Thyroid gland (tissue), 4 donors: ENCODE results near the gene SLC35B1. TPM values are rescaled to one million over a fixed set of nuclear protein-coding genes. Genes with fewer than 3 reads are reported as not detected.

Experiments
- DNase-seq, 2 donors: peaks; one replicate each; pipeline ENCODE4 v3.0.0-alpha.2; 2019
- H3K27ac ChIP-seq, 3 donors: fragments of 200-600 bp; sonication (generic); 1 replicate in 2 of 3; 2 replicates in 1 of 3; pipeline ENCODE4 v1.5.1; 2016 to 2019; ENCODE audit warnings: mild to moderate bottlenecking in 1 of 3, moderate library complexity in 1 of 3
- H3K27me3 ChIP-seq: fragments of 200-600 bp; sonication (generic); one replicate; pipeline ENCODE4 v1.5.1; 2019
- H3K36me3 ChIP-seq, 2 donors: fragments of 200-600 bp; sonication (generic); one replicate each; pipeline ENCODE4 v1.5.1; 2016 to 2019
- H3K4me1 ChIP-seq, 2 donors: fragments of 200-600 bp; sonication (generic); one replicate each; pipeline ENCODE4 v1.5.1; 2017 to 2019
- H3K4me3 ChIP-seq, 3 donors: fragments of 200-600 bp; sonication (generic); replicated peaks in 1 of 3; 1 replicate in 2 of 3; 2 replicates in 1 of 3; pipeline ENCODE4 v1.5.1; 2016; ENCODE audit warnings: mild to moderate bottlenecking in 1 of 3
- H3K9me3 ChIP-seq: fragments of 200-600 bp; sonication (generic); one replicate; pipeline ENCODE4 v1.5.1; 2017
- CTCF ChIP-seq, 6 experiments: fragments of 200-600 bp in 3 of 6; fragments of 450-650 bp in 3 of 6; sonication (generic) in 3 of 6; IDR thresholded peaks; one replicate each; pipeline ENCODE4 v1.5.1; 2016 to 2019; ENCODE audit warnings: antibody characterized with exemption in 6 of 6, mild to moderate bottlenecking in 2 of 6, inconsistent platforms in 1 of 6, moderate library complexity in 1 of 6
- POLR2A ChIP-seq, 2 donors: fragments of 450-650 bp; IDR thresholded peaks; one replicate each; pipeline ENCODE4 v1.6.1; 2017; ENCODE audit warnings: antibody characterized with exemption in 2 of 2, mild to moderate bottlenecking in 2 of 2, moderate library complexity in 1 of 2
- WGBS, 2 donors: methylation state at CpG; one replicate each; pipeline ENCODE4 v1.1.5; 2017; 5-methylcytosine and 5-hydroxymethylcytosine counted together
- intact Hi-C: fragments of 100-400 bp; cut with DNase I; formaldehyde crosslinking; loops from one replicate; pipeline ENCODE4 v1.15.1; 2023
- total RNA-seq, 4 donors: library from RNA; depleted of rRNA; stranded (reverse); fragments of >200 nt; gene quantifications; one replicate each; pipeline ENCODE4 v1.2.3, GENCODE V29; 2016

Gene SLC35B1
- total RNA-seq, 4 donors from 2014 or later = 77.5 to 171 (median 94.7) TPM

- no peak for DNase-seq
- Histone ChIP-seq H3K27ac (peak overlapping the region in 1 of 3 donors; percentile 27), H3K4me3 (no peak overlapping the region), H3K4me1 (peaks cover 0 to 10% of the 10 kb centered on the region in 2 donors), H3K27me3 (no peaks in the 10 kb centered on the region), H3K36me3 (peaks cover 9 to 25% of the 10 kb centered on the region in 2 donors), H3K9me3 (no peaks in the 10 kb centered on the region)
- 78 to 84% methylated on average over 4 of the region's 4 CpGs for WGBS, 2 donors
- intact Hi-C loops = no loop called here
- no peak for TF ChIP-seq CTCF (IDR thresholded peaks at IDR 0.05)
- TF ChIP-seq POLR2A (IDR thresholded peaks at IDR 0.05) = no peak
Measured at GRCh38 chr17:49715216-49715615, 7.5 kb upstream of the SLC35B1 start.

- no peaks in the 10 kb centered on the region for H3K27me3 ChIP-seq
- intact Hi-C loops = loop anchor here (5.0 kb wide), 1 partner anchor 144 kb away; no protein-coding TSS in a partner anchor
- TF ChIP-seq CTCF (IDR thresholded peaks at IDR 0.05) = peak in 1 of 6 experiments; percentile 29
- no peak for TF ChIP-seq POLR2A (IDR thresholded peaks at IDR 0.05)
- H3K36me3 ChIP-seq = peaks cover 18 to 21% of the 10 kb centered on the region in 2 donors
- peak overlapping the region; percentile 29 to 96 (median 93) for H3K27ac ChIP-seq
- H3K4me3 ChIP-seq = peak overlapping the region in 2 of 3 donors; percentile 7 to 88
- H3K4me1 ChIP-seq = peaks cover 17% of the 10 kb centered on the region in 2 donors
- 67 to 69% methylated on average over 14 to 15 of the region's 15 CpGs for WGBS, 2 donors
- peak; percentile 13 to 18 for DNase-seq
- H3K9me3 ChIP-seq = no peaks in the 10 kb centered on the region
Measured at GRCh38 chr17:49708515-49709183, 885 bp upstream of the SLC35B1 start.

GRCh38 chr17:49707246-49707607 is 537 bp downstream of the SLC35B1 start:
- WGBS, 2 donors = 1% methylated on average over 12 of the region's 12 CpGs
- Histone ChIP-seq H3K4me1 (peaks cover 17% of the 10 kb centered on the region in 2 donors), H3K27me3 (no peaks in the 10 kb centered on the region), H3K36me3 (peaks cover 32 to 35% of the 10 kb centered on the region in 2 donors), H3K4me3 (peak overlapping the region; percentile 83 to 88 (median 85)), H3K9me3 (no peaks in the 10 kb centered on the region), H3K27ac (peak overlapping the region; percentile 83 to 96 (median 93))
- peak in 1 of 2 donors; percentile 17 for DNase-seq
- intact Hi-C loops = loop anchor here (2.0 to 5.0 kb wide), 2 partner anchors 76 to 145 kb away; no protein-coding TSS in a partner anchor
- TF ChIP-seq POLR2A (IDR thresholded peaks at IDR 0.05) (no peak), CTCF (IDR thresholded peaks at IDR 0.05) (no peak)

GRCh38 chr17:49705254-49705653 is 2.5 kb downstream of the SLC35B1 start:
- Histone ChIP-seq H3K9me3 (no peaks in the 10 kb centered on the region), H3K36me3 (peaks cover 52 to 55% of the 10 kb centered on the region in 2 donors), H3K27ac (no peak overlapping the region), H3K4me3 (no peak overlapping the region), H3K4me1 (peaks cover 17% of the 10 kb centered on the region in 2 donors), H3K27me3 (no peaks in the 10 kb centered on the region)
- TF ChIP-seq CTCF (IDR thresholded peaks at IDR 0.05) = no peak
- no peak for TF ChIP-seq POLR2A (IDR thresholded peaks at IDR 0.05)
- intact Hi-C loops = loop anchor here (5.0 kb wide), 1 partner anchor 147 kb away; no protein-coding TSS in a partner anchor
- no peak for DNase-seq

- Histone ChIP-seq H3K27me3 (no peaks in the 10 kb centered on the region), H3K36me3 (peaks cover 54 to 61% of the 10 kb centered on the region in 2 donors), H3K27ac (no peak overlapping the region), H3K4me1 (peaks cover 15 to 17% of the 10 kb centered on the region in 2 donors), H3K4me3 (no peak overlapping the region), H3K9me3 (no peaks in the 10 kb centered on the region)
- peak in 5 of 6 experiments; percentile 29 to 41 (median 33) for TF ChIP-seq CTCF (IDR thresholded peaks at IDR 0.05)
- TF ChIP-seq POLR2A (IDR thresholded peaks at IDR 0.05) = no peak
- DNase-seq = peak; percentile 43 to 63
- intact Hi-C loops = no loop called here
- 52 to 57% methylated on average over 6 of the region's 6 CpGs for WGBS, 2 donors
Measured at GRCh38 chr17:49703557-49704277, 4.0 kb downstream of the SLC35B1 start.
